ENCODE measurements around the gene SCGB1C1.

DNA sequence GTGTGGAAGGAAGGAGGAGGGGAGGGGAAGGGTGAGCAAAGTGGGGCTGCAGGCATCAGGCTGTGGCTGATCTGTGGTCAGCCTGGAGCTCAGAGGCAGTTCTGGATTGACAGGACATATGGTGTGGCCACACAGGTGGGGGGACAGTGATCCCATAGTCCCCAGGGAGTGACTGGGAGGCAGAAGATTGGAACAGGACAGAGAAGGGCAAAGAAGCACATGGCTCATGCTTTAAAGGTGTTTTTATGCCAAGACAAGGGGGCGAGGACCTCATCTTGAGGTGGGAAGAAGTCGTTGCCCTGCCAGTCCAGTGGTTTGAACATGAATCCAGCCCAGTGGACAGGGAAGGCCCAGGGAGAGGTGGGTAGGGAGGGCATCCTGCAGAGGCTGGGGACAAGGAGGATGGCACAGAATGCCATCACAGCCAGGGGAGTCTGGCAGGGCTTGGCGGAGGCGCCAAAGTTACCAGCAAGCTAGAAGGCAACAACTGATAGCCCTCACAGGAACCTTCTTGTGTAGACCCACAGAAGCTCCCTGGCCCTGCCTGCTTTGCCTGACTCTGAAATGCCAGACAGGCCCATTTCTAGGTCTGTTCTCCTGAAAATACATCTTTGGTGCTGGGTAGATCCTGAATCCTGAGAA is 11.2 kb downstream of the SCGB1C1 start:
- no peak for TF ChIP-seq POLR2A (IDR thresholded peaks at IDR 0.05; ENCODE audit: low read length)
- TF ChIP-seq GATA1 (IDR thresholded peaks at IDR 0.05; ENCODE audit: low read depth, low read length) = no peak

Measured in erythroblast (primary cell).